ENCODE results near the gene PTPRE. TPM values are rescaled to one million over a fixed set of nuclear protein-coding genes. Genes with fewer than 3 reads are reported as not detected.

Gene PTPRE
- total and polyA plus RNA-seq, 2 donors from 2014 or later = 1.1 to 25.7 TPM

GRCh38 chr10:128084364-128084763 is 177.5 kb downstream of the PTPRE start:
- intact Hi-C loops (cut with DNase I) = no loop called here
- no peaks in the 10 kb centered on the region for H3K4me1 ChIP-seq (ENCODE audit: control insufficient read depth in 2 of 3, insufficient read depth in 2 of 3, low read depth in 1 of 3, low read length in 3 of 3)
- no peak for TF ChIP-seq CTCF (IDR thresholded peaks at IDR 0.05; ENCODE audit: borderline replicate concordance, extremely low read depth, insufficient read depth)
- H3K9ac ChIP-seq (ENCODE audit: low read length in 3 of 3) = no peak overlapping the region
- H3K36me3 ChIP-seq (ENCODE audit: control insufficient read depth in 2 of 3, insufficient read depth in 3 of 3, low read length in 3 of 3) = no peaks in the 10 kb centered on the region
- H3K27ac ChIP-seq (ENCODE audit: low read depth in 2 of 2, low read length in 2 of 2) = no peak overlapping the region
- H3K9me3 ChIP-seq (ENCODE audit: control insufficient read depth in 2 of 3, insufficient read depth in 1 of 3, low read length in 3 of 3) = no peaks in the 10 kb centered on the region
- no peaks in the 10 kb centered on the region for H3K27me3 ChIP-seq (ENCODE audit: control insufficient read depth, insufficient read depth, low read length)
- DNase-seq = no peak
- no peak for FAIRE-seq
- no peak overlapping the region for H3K4me3 ChIP-seq (ENCODE audit: low read length in 3 of 3)

- Histone ChIP-seq H3K4me3 (ENCODE audit: low read length in 3 of 3) (no peak overlapping the region), H3K27me3 (ENCODE audit: control insufficient read depth, insufficient read depth, low read length) (no peaks in the 10 kb centered on the region), H3K4me1 (ENCODE audit: control insufficient read depth in 2 of 3, insufficient read depth in 2 of 3, low read depth in 1 of 3, low read length in 3 of 3) (no peaks in the 10 kb centered on the region), H3K9ac (ENCODE audit: low read length in 3 of 3) (no peak overlapping the region), H3K27ac (ENCODE audit: low read depth in 2 of 2, low read length in 2 of 2) (no peak overlapping the region), H3K36me3 (ENCODE audit: control insufficient read depth in 2 of 3, insufficient read depth in 3 of 3, low read length in 3 of 3) (no peaks in the 10 kb centered on the region), H3K9me3 (ENCODE audit: control insufficient read depth in 2 of 3, insufficient read depth in 1 of 3, low read length in 3 of 3) (no peaks in the 10 kb centered on the region)
- TF ChIP-seq CTCF (IDR thresholded peaks at IDR 0.05; ENCODE audit: borderline replicate concordance, extremely low read depth, insufficient read depth) = no peak
- FAIRE-seq = no peak
- intact Hi-C loops (cut with DNase I) = no loop called here
- DNase-seq = no peak
These were observed 178.1 kb downstream of the PTPRE start for GRCh38 chr10:128084991-128085390.

GRCh38 chr10:128086003-128086863 is 179.3 kb downstream of the PTPRE start:
- H3K27me3 ChIP-seq (ENCODE audit: control insufficient read depth, insufficient read depth, low read length) = no peaks in the 10 kb centered on the region
- H3K4me1 ChIP-seq (ENCODE audit: control insufficient read depth in 2 of 3, insufficient read depth in 2 of 3, low read depth in 1 of 3, low read length in 3 of 3) = no peaks in the 10 kb centered on the region
- no peak overlapping the region for H3K9ac ChIP-seq (ENCODE audit: low read length in 3 of 3)
- H3K27ac ChIP-seq (ENCODE audit: low read depth in 2 of 2, low read length in 2 of 2) = no peak overlapping the region
- H3K9me3 ChIP-seq (ENCODE audit: control insufficient read depth in 2 of 3, insufficient read depth in 1 of 3, low read length in 3 of 3) = no peaks in the 10 kb centered on the region
- H3K4me3 ChIP-seq (ENCODE audit: low read length in 3 of 3) = no peak overlapping the region
- H3K36me3 ChIP-seq (ENCODE audit: control insufficient read depth in 2 of 3, insufficient read depth in 3 of 3, low read length in 3 of 3) = no peaks in the 10 kb centered on the region
- FAIRE-seq (no peak), DNase-seq (no peak)
- no peak for TF ChIP-seq CTCF (IDR thresholded peaks at IDR 0.05; ENCODE audit: borderline replicate concordance, extremely low read depth, insufficient read depth)
- intact Hi-C loops (cut with DNase I) = no loop called here
